SK-N-SH (cell line): ENCODE data around the gene LNX2. TPM values are rescaled to one million over a fixed set of nuclear protein-coding genes. Genes with fewer than 3 reads are reported as not detected.

Experiments
- CTCF ChIA-PET: fragments of 300-600, 350-600 bp; formaldehyde crosslinking; extraction: SDS; loops from one replicate; lab custom pipeline; 2021; lab: Yijun Ruan, JAX
- POLR2A ChIA-PET: fragments of 350-600 bp; sonication (Branson Sonifier 250); formaldehyde crosslinking; extraction: SDS; loops from one replicate; lab custom pipeline; 2020; ENCODE audit warnings: antibody characterized with exemption, inconsistent platforms; lab: Yijun Ruan, JAX
- DNase-seq: peaks from one replicate; pipeline ENCODE4 v3.0.0; 2012
- H2AFZ ChIP-seq: fragments of 200-600 bp; sonication (generic); 2 replicates; pipeline ENCODE4 v1.8.1; 2016; ENCODE audit warnings: antibody characterized with exemption, mild to moderate bottlenecking, low read depth
- H3F3A ChIP-seq: fragments of 200-600 bp; sonication (generic); replicated peaks from 2 replicates; pipeline ENCODE3; 2016; ENCODE audit warnings: antibody characterized with exemption, mild to moderate bottlenecking; ENCODE audit not compliant: insufficient read depth
- H3K27ac ChIP-seq, 2 experiments: fragments of 200-500 bp in 1 of 2; fragments of 200-600 bp in 1 of 2; sonication (Bioruptor generic) in 1 of 2; sonication (generic), shearing (Covaris generic) in 1 of 2; 2 replicates each; pipeline versions ENCODE4 v1.5.1 to v1.6.1; 2014 to 2016; ENCODE audit warnings: low read depth in 2 of 2, inconsistent platforms in 1 of 2, low read length in 1 of 2, mild to moderate bottlenecking in 1 of 2, mixed read lengths in 1 of 2
- H3K27me3 ChIP-seq: fragments of 200-600 bp; sonication (generic), shearing (Covaris generic); 2 replicates; pipeline ENCODE4 v1.6.1; 2016; ENCODE audit warnings: mixed run types; ENCODE audit not compliant: insufficient read depth
- H3K36me3 ChIP-seq, 2 experiments: fragments of 200-500 bp in 1 of 2; fragments of 200-600 bp in 1 of 2; sonication (Bioruptor generic) in 1 of 2; sonication (generic) in 1 of 2; replicated peaks in 1 of 2; 2 replicates each; pipeline versions ENCODE3 to v1.5.1; 2014 to 2016; ENCODE audit warnings: low read length in 1 of 2, mild to moderate bottlenecking in 1 of 2; ENCODE audit not compliant: insufficient read depth in 2 of 2, control insufficient read depth in 1 of 2
- H3K4me1 ChIP-seq, 2 experiments: fragments of 200-500 bp in 1 of 2; fragments of 200-600 bp in 1 of 2; sonication (Bioruptor generic) in 1 of 2; sonication (generic), shearing (Covaris generic) in 1 of 2; 2 replicates each; pipeline versions ENCODE4 v1.5.1 to v1.6.1; 2014 to 2016; ENCODE audit warnings: low read depth in 1 of 2, low read length in 1 of 2, mixed run types in 1 of 2; ENCODE audit not compliant: insufficient read depth in 2 of 2, control insufficient read depth in 1 of 2
- H3K4me2 ChIP-seq: fragments of 200-600 bp; sonication (generic), shearing (Covaris generic); 2 replicates; pipeline ENCODE4 v1.6.1; 2017; ENCODE audit warnings: mixed run types
- H3K4me3 ChIP-seq, 2 experiments: fragments of 200-500 bp in 1 of 2; fragments of 200-600 bp in 1 of 2; sonication (Bioruptor generic) in 1 of 2; sonication (generic), shearing (Covaris generic) in 1 of 2; 2 replicates each; pipeline versions ENCODE4 v1.5.1 to v1.8.1; 2014 to 2016; ENCODE audit warnings: low read depth in 2 of 2, inconsistent platforms in 1 of 2, low read length in 1 of 2, mild to moderate bottlenecking in 1 of 2, mixed read lengths in 1 of 2, moderate library complexity in 1 of 2
- H3K79me2 ChIP-seq: fragments of 200-600 bp; sonication (generic); 2 replicates; pipeline ENCODE4 v1.8.1; 2017; ENCODE audit warnings: mild to moderate bottlenecking; ENCODE audit not compliant: insufficient read depth
- H3K9ac ChIP-seq: fragments of 200-600 bp; sonication (generic); 2 replicates; pipeline ENCODE4 v1.6.1; 2017; ENCODE audit warnings: mixed run types
- H3K9me2 ChIP-seq: fragments of 200-600 bp; sonication (generic); 2 replicates; pipeline ENCODE4 v1.6.1; 2017; ENCODE audit warnings: mixed run types
- H3K9me3 ChIP-seq: fragments of 200-600 bp; sonication (generic); 2 replicates; pipeline ENCODE4 v1.6.1; 2017; ENCODE audit warnings: mixed run types, mild to moderate bottlenecking, moderate library complexity
- H4K20me1 ChIP-seq: fragments of 200-600 bp; sonication (generic); 2 replicates; pipeline ENCODE4 v1.6.1; 2017; ENCODE audit warnings: mild to moderate bottlenecking, mixed run types; ENCODE audit not compliant: insufficient read depth
- CHD2 ChIP-seq: fragments of 150-350 bp; IDR thresholded peaks from 2 replicates; pipeline ENCODE4 v1.6.1; 2018; ENCODE audit warnings: low read length; ENCODE audit not compliant: partially characterized antibody
- CTCF ChIP-seq: fragments of 200-600 bp; sonication (generic); IDR thresholded peaks from 2 replicates; pipeline ENCODE4 v1.6.1; 2017; ENCODE audit warnings: antibody characterized with exemption, mild to moderate bottlenecking, moderate library complexity
- GABPA ChIP-seq: IDR thresholded peaks from 2 replicates; pipeline ENCODE4 v1.4.0; 2012; ENCODE audit warnings: low read depth, mild to moderate bottlenecking
- GATA2 ChIP-seq: sonication (generic); formaldehyde crosslinking; IDR thresholded peaks from 2 replicates; pipeline ENCODE4 v1.5.0; 2020; ENCODE audit warnings: mild to moderate bottlenecking, missing genetic modification reagents
- IRF3 ChIP-seq: fragments of 150-350 bp; IDR thresholded peaks from 2 replicates; pipeline ENCODE4 v1.6.1; 2016; ENCODE audit warnings: mild to moderate bottlenecking, low read depth, low read length
- JUND ChIP-seq: IDR thresholded peaks from 2 replicates; pipeline ENCODE4 v1.4.0; 2012
- MEF2A ChIP-seq: IDR thresholded peaks from 2 replicates; pipeline ENCODE4 v1.4.0; 2012; ENCODE audit warnings: low read depth, borderline replicate concordance
- PBX3 ChIP-seq: IDR thresholded peaks from 2 replicates; pipeline ENCODE4; 2012
- POLR2AphosphoS5 ChIP-seq: IDR thresholded peaks from 2 replicates; pipeline ENCODE4 v1.6.1; 2012; ENCODE audit warnings: low read depth, low read length
- RCOR1 ChIP-seq: fragments of 150-350 bp; IDR thresholded peaks from 2 replicates; pipeline ENCODE4 v1.6.1; 2017; ENCODE audit warnings: antibody characterized with exemption, low read length
- RXRA ChIP-seq: IDR thresholded peaks from 2 replicates; pipeline ENCODE4 v1.4.0; 2012; ENCODE audit warnings: low read depth, mild to moderate bottlenecking, borderline replicate concordance
- SIN3A ChIP-seq: IDR thresholded peaks from 2 replicates; pipeline ENCODE4 v1.6.1; 2012; ENCODE audit warnings: low read depth, mild to moderate bottlenecking, low read length, moderate library complexity, borderline replicate concordance
- SMC3 ChIP-seq: IDR thresholded peaks from 2 replicates; pipeline ENCODE4 v1.6.1; 2012; ENCODE audit warnings: low read depth, low read length, improper control_type of control experiment
- TCF12 ChIP-seq: IDR thresholded peaks from 2 replicates; pipeline ENCODE4 v1.4.0; 2012
- USF2 ChIP-seq: fragments of 150-350 bp; IDR thresholded peaks from 2 replicates; pipeline ENCODE4 v1.6.1; 2017; ENCODE audit warnings: antibody characterized with exemption, low read length, low read depth, borderline replicate concordance
- WGBS: methylation state at CpG from one replicate; pipeline ENCODE4 v1.1.6; 2017; ENCODE audit warnings: low lambda C conversion rate; 5-methylcytosine and 5-hydroxymethylcytosine counted together
- polyA plus RNA-seq, 3 experiments: library from polyadenylated mRNA; depleted of rRNA; stranded (reverse); fragments of >200 nt; gene quantifications; 2 replicates each; pipeline ENCODE4 v1.2.3, GENCODE V29; 2012

Gene LNX2
- polyA plus RNA-seq, 1 of the 3 experiments (the other 2 are of a cell fraction): 3.7 TPM

GRCh38 chr13:27510082-27510481 lies 110.2 kb downstream of the LNX2 start:
- no peak overlapping the region for H3K9ac ChIP-seq
- no peaks in the 10 kb centered on the region for H3K9me3 ChIP-seq
- WGBS: 55% methylated on average over 5 of the region's 5 CpGs
- H3K9me2 ChIP-seq: no peaks in the 10 kb centered on the region
- CTCF ChIA-PET: interaction anchor here (1.5 kb wide), 1 partner anchor 148 kb away, joined by 3 read pairs; no protein-coding TSS in a partner anchor
- no peak overlapping the region for H3K4me3 ChIP-seq
- no peak overlapping the region for H2AFZ ChIP-seq
- H3K4me2 ChIP-seq: no peak overlapping the region
- TF ChIP-seq CHD2 (no peak), JUND (no peak), SMC3 (no peak), USF2 (no peak), TCF12 (no peak), IRF3 (no peak), SIN3A (no peak), RXRA (no peak), RCOR1 (no peak)
- DNase-seq: no peak
- H3K27ac ChIP-seq: no peak overlapping the region
- no peaks in the 10 kb centered on the region for H3F3A ChIP-seq
- H3K27me3 ChIP-seq: peaks cover 34% of the 10 kb centered on the region
- H3K36me3 ChIP-seq: no peaks in the 10 kb centered on the region
- POLR2A ChIA-PET: no interaction called here
- no peaks in the 10 kb centered on the region for H4K20me1 ChIP-seq
- H3K4me1 ChIP-seq: no peaks in the 10 kb centered on the region
- H3K79me2 ChIP-seq: no peaks in the 10 kb centered on the region

- Histone ChIP-seq H3K79me2 (no peaks in the 10 kb centered on the region), H3K4me1 (no peaks in the 10 kb centered on the region), H3K9ac (no peak overlapping the region), H3K4me2 (no peak overlapping the region), H3K4me3 (no peak overlapping the region), H3F3A (no peaks in the 10 kb centered on the region), H2AFZ (no peak overlapping the region), H3K36me3 (no peaks in the 10 kb centered on the region), H3K9me2 (no peaks in the 10 kb centered on the region), H3K27ac (no peak overlapping the region), H3K9me3 (no peaks in the 10 kb centered on the region), H3K27me3 (peaks cover 35% of the 10 kb centered on the region), H4K20me1 (no peaks in the 10 kb centered on the region)
- no peak for DNase-seq
- 24% methylated on average over 8 of the region's 9 CpGs for WGBS
- no peak for TF ChIP-seq GATA2
- no peak for TF ChIP-seq GABPA
- TF ChIP-seq RCOR1: no peak
- TF ChIP-seq MEF2A: no peak
- no peak for TF ChIP-seq CHD2
- no peak for TF ChIP-seq SMC3
- TF ChIP-seq PBX3: no peak
- no peak for TF ChIP-seq CTCF
- no peak for TF ChIP-seq POLR2AphosphoS5
- TF ChIP-seq SIN3A: no peak
- POLR2A ChIA-PET: no interaction called here
- CTCF ChIA-PET: interaction anchor here (1.4 kb wide), 2 partner anchors 24 to 318 kb away, joined by 3 to 6 read pairs; no protein-coding TSS in a partner anchor
Measured at GRCh38 chr13:27508802-27509201, 111.5 kb downstream of the LNX2 start.
